ENCODE data around the gene PTPRG. TPM values are rescaled to one million over a fixed set of nuclear protein-coding genes. Genes with fewer than 3 reads are reported as not detected.

PTPRG gene
- total RNA-seq, 2 donors from 2014 or later = 23.9 to 31.6 TPM

GRCh38 chr3:61805510-61806080 lies 244.2 kb downstream of the PTPRG start:
- WGBS, 2 donors = 72 to 80% methylated on average over 3 of the region's 3 CpGs
- intact Hi-C loops (cut with DNase I) = no loop called here
- no peak for DNase-seq
- Histone ChIP-seq H3K9me3 (no peaks in the 10 kb centered on the region), H3K4me1 (peaks cover 25% of the 10 kb centered on the region), H3K36me3 (replicated peaks in 1 of 2; ENCODE audit: insufficient read depth in 1 of 2, low read depth in 2 of 2) (no peaks in the 10 kb centered on the region), H3K27ac (no peak overlapping the region), H3K4me3 (no peak overlapping the region), H3K27me3 (no peaks in the 10 kb centered on the region)
- no peak for TF ChIP-seq CTCF (IDR thresholded peaks at IDR 0.05)
- TF ChIP-seq POLR2A (IDR thresholded peaks at IDR 0.05) = no peak
- peak; percentile 12 for ATAC-seq

DNA sequence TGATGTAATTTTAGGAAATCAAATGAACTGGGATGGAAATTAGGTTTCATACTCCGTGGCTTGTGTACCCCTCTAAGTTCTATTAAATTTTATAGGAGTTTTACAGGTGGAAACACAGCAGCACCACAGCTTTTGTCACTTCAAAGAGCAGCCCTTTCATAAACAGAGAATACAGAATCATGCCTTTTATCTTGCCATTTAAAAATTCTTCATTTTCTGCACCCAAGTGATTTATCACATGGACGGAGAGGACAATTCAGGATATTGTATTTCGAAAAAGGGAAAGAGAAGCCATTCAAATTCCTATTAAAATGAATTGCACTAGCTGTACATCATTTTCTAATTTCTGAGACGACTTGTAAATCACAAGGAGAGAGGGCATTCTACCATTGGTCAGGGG lies 245.4 kb downstream of the PTPRG start:
- intact Hi-C loops (cut with DNase I) = no loop called here
- ATAC-seq = no peak
- peaks cover 25% of the 10 kb centered on the region for H3K4me1 ChIP-seq
- H3K9me3 ChIP-seq = no peaks in the 10 kb centered on the region
- H3K27ac ChIP-seq = no peak overlapping the region
- no peak for TF ChIP-seq CTCF (IDR thresholded peaks at IDR 0.05)
- TF ChIP-seq POLR2A (IDR thresholded peaks at IDR 0.05) = no peak
- H3K27me3 ChIP-seq = no peaks in the 10 kb centered on the region
- no peak overlapping the region for H3K4me3 ChIP-seq
- 84 to 85% methylated on average over 4 of the region's 4 CpGs for WGBS, 2 donors
- no peaks in the 10 kb centered on the region for H3K36me3 ChIP-seq (replicated peaks in 1 of 2; ENCODE audit: insufficient read depth in 1 of 2, low read depth in 2 of 2)
- DNase-seq = no peak

- Histone ChIP-seq H3K4me3 (no peak overlapping the region), H3K9me3 (no peaks in the 10 kb centered on the region), H3K27me3 (no peaks in the 10 kb centered on the region), H3K27ac (no peak overlapping the region), H3K36me3 (replicated peaks in 1 of 2; ENCODE audit: insufficient read depth in 1 of 2, low read depth in 2 of 2) (no peaks in the 10 kb centered on the region), H3K4me1 (peaks cover 25% of the 10 kb centered on the region)
- DNase-seq (peak in 1 of 4 donors; percentile 19), ATAC-seq (no peak)
- intact Hi-C loops (cut with DNase I) = no loop called here
- TF ChIP-seq CTCF (IDR thresholded peaks at IDR 0.05) (no peak), POLR2A (IDR thresholded peaks at IDR 0.05) (no peak)
- WGBS, 2 donors = 26 to 29% methylated on average over 6 of the region's 6 CpGs
These were observed 246.5 kb downstream of the PTPRG start for GRCh38 chr3:61807865-61808276.

DNA sequence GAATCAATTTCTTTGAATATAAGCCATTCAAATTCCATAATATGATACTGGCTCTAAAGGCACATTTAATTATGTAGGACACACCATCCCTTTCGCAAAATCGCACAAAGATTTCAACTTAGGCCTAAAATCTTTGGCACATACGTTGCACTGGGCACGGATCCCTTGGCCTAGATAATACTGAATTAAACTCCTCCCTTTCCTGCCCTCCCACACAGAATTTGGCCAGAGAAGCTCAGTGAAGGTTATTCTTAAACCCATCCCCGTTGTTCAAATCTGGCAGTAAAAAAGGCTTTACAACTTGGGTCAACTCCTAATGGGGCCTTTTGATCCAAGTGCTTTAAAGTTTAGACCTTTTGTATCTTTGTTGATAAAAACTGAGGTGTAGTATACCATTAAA lies 247.2 kb downstream of the PTPRG start:
- WGBS, 2 donors = 29 to 35% methylated on average over 5 of the region's 5 CpGs
- Histone ChIP-seq H3K27ac (no peak overlapping the region), H3K9me3 (no peaks in the 10 kb centered on the region), H3K4me1 (peaks cover 25% of the 10 kb centered on the region), H3K27me3 (no peaks in the 10 kb centered on the region), H3K36me3 (replicated peaks in 1 of 2; ENCODE audit: insufficient read depth in 1 of 2, low read depth in 2 of 2) (no peaks in the 10 kb centered on the region), H3K4me3 (no peak overlapping the region)
- TF ChIP-seq CTCF (IDR thresholded peaks at IDR 0.05) (no peak), POLR2A (IDR thresholded peaks at IDR 0.05) (no peak)
- intact Hi-C loops (cut with DNase I) = no loop called here
- ATAC-seq (peak; percentile 24), DNase-seq (peak in 2 of 4 donors; percentile 32 to 48)

- ATAC-seq = no peak
- WGBS, 2 donors = 71 to 79% methylated on average over 1 of the region's 1 CpG
These were observed 247.6 kb downstream of the PTPRG start for GRCh38 chr3:61808999-61809398.

More at GRCh38 chr3:61808999-61809398, 247.6 kb downstream of the PTPRG start:
- Histone ChIP-seq H3K36me3 (replicated peaks in 1 of 2; ENCODE audit: insufficient read depth in 1 of 2, low read depth in 2 of 2) (no peaks in the 10 kb centered on the region), H3K27ac (no peak overlapping the region), H3K27me3 (no peaks in the 10 kb centered on the region), H3K4me3 (no peak overlapping the region), H3K9me3 (no peaks in the 10 kb centered on the region), H3K4me1 (peaks cover 25% of the 10 kb centered on the region)
- TF ChIP-seq CTCF (IDR thresholded peaks at IDR 0.05) (no peak), POLR2A (IDR thresholded peaks at IDR 0.05) (no peak)
- intact Hi-C loops (cut with DNase I) = no loop called here
- DNase-seq = no peak

All from body of pancreas (tissue), 4 donors.